GF-D8 (cell line): ENCODE data around the gene MRPL21.
"Not testable (repeated sequence)": the region's sequence is repeated elsewhere in the genome, so short reads cannot be mapped to it uniquely, and the experiment has no call there.

Source experiments
- DNase-seq: peaks from one replicate; lab custom pipeline; 2025; lab: John Stamatoyannopoulos, UW

MRPL21 gene

DNA sequence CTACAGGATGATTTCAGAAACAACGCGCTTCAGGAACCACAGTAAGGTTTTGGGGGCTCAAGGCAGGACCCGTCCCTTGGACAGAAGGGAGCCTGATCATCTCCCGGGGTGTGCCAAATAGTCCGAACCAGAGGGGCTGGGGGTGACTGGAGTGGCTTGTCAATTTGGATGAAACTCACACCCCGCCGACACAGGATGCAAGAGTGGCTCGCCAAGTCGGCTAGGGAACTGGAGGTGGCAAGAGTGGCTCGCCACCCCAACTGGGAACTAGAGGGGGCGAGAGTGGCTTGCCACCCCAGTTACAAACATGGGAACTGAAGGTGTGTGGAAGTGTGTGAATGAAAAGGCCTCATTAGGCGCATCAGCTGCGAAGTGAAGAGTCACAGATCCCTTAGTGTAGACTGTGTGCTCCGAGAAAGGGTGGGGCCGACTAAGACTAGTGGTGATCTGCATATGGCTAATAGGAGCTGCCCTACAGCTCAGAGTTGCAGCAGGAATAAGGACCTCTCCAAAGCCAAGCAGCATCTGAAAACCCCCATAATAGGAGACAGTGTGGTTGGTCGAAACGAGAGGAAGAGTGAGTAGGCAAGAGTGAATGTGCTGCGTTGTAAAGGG, 35.3 kb downstream of the MRPL21 start:
- no peak for DNase-seq

- no peak for DNase-seq
Observed at GRCh38 chr11:68867066-68867465, 36.6 kb downstream of the MRPL21 start.

DNA sequence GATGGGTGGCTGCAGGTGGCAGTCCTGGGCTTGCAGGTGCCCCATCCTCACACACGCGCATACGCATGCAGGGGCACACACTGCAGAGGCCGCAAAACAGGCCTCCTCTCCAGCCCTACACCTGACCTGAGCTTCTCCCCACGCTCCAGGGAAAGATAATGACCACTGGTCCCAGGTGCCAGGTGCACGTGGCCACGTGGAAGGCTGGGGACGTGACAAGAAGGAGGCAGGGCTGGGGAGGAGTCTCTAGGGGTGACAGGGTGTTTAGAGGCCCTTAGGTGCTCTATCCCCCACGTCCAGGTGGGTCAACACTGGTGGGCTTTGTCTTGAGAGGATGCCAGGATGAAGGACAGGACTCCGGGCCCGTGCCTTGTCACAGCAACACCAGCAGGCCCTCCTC, 38.4 kb downstream of the MRPL21 start:
- DNase-seq = no peak

DNA sequence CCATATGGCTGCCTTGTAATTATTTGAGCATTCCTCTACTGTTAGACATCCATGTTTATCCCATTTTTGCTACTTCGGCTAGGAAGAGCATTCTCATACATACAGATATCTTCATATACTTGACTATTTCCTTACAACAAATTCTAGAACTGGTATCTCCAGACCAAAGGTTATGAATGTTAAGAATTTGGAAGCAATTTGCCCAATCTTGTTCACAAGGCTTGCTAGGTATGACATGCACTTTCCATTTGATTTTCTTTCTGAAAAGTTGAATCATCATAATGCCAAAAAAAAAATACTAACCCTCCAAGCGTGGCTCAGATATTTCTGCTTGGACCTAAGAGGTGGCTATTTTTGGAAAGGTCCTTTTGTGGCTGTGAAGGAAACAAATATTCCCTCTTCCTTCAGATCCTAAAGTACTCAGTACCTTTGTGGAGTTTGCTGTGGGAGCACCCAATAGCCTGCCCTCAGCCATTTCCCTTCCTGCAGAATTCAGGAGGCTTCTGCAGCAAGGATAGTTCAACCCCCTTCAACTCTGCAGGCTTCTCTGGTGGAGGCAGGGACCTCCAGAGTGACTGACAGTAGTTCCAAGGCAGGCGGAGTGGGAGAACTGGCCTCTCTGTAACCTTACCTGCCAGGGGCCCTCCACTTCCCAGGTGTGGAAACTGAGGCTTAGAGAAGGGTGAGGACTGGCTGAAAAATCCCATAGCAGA, 39.9 kb downstream of the MRPL21 start:
- DNase-seq = no peak

- DNase-seq = no peak
Observed at GRCh38 chr11:68862421-68862820, 41.2 kb downstream of the MRPL21 start.

DNA sequence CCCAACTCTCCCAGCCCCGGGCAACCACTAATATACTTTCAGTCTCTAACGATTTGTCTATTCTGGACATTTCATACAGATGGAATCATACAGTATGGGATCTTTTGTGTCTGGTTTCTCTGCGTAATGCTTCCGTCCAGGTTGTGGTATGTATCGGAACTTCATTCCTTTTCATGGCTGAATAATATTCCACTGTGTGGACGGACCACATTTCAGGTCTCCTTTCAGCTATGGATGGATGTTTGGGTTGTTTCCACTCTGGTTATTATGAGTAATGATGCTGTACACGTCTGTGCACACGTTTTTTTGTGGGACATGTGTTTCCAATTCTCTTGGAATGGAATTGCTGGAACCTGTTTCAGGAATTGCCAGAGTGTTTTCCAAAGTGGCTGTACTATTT, 44.5 kb downstream of the MRPL21 start:
- DNase-seq = no peak

DNA sequence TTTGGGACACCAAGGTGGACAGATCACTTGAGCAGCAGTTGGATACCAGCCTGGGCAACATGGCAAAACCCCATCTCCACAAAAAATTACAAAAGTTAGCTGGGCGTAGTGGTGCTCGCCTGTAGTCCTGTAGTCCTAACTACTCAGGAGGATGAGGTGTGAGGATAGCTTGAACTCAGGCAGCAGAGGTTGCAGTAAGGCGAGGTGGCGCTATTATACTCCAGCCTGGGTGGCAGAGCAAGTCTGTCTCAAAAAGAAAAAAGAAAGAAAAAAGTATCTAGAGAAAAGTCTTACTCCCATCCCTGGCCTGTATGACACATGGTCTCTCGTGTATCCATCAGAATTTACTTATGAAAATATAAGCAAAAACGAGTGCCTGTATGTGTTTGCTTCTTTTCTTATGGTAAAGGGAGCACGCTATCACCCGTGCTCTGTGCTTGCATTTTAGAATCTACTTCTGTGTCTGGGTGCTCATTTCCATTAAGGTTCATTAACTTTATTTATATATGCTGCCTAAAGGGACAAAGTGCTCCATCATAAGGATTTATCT, 46.5 kb downstream of the MRPL21 start:
- no peak for DNase-seq

DNA sequence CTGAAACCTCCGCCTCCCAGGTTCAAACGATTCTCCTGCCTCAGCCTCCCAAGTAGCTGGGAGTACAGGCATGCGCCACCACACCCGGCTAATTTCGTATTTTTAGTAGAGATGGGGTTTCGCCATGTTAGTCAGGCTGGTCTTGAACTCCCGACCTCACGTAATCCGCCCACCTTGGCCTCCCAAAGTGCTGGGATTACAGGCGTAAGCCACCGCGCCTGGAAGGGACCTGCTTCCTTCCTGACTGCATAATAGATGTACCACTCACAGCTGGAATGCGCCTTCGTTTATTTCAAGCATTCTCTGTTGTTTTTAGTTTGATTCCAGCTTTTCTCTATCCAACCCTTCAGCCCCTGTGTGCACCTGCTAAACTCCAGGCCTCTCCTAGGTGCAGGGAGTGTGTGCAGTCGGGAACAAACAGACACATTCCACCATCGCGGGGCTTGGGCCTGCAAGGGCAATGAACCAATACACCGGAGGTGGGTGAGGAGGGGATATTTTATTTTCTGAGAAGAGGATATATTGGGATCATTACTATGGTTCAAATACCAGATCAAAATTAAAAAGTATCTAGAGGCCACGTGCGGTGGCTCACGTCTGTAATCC, 47.1 kb downstream of the MRPL21 start:
- not testable (repeated sequence) for DNase-seq

DNA sequence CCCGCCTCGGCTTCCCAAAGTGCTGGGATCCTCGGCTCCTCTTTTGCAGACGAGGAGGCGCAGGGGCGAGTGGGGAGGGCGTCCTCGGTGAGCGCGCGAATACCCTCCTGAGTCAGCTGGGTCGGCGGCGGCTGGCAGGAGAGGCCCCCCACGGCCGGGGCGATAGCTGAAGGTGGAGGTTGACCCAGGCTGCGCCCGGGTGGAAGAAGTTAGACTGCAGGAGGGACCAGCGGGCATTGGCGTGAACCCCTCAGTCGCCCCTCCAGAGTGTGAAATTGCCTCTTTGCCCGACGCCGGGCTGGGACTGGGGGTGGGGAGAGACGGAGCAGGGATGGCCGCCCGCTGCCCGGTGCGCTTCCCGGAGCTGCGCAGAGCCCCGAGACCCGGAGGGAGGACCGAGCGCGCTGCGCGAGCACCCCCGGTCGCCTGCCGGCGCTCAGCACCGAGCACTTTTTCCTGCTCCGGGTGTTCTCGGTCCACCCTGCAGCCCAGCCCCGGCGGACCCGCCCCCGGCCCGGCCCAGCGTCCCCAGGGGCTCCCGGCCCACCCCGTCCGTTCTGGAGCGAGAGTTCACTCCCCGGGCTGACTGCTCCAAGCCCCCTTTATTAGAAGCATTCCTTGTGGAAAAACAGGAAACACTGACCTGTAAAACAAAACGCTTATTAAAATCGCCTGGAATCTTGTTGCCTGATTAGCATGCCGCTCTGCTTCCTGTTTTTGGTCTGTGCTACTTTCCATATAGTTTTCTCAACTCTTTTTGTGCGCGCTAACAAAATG, 48.2 kb downstream of the MRPL21 start:
- DNase-seq = no peak

- no peak for DNase-seq
Observed at GRCh38 chr11:68854273-68854958, 49.2 kb downstream of the MRPL21 start.

- DNase-seq = no peak
Observed at GRCh38 chr11:68852628-68853027, 51.0 kb downstream of the MRPL21 start.

- no peak for DNase-seq
Observed at GRCh38 chr11:68848429-68848828, 55.2 kb downstream of the MRPL21 start.

DNA sequence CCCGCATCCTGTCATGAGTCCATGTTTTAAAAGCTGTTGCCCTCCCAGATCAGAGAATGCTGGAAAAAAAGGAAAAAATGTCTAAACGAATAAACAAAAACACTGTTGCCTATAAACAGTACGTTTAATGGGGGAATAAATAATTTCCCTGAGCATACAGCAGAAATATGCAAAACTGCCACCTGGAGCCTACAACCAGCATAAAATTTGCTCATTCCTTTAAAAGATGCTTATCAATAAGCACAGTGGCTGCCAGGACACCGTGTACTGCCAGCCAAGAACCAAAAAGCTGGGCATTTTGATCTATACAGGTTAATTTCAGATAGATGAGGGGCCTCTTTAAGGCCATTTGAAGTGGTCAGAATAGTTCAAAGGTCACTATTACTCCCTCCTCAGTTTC, 56.2 kb downstream of the MRPL21 start:
- no peak for DNase-seq

- DNase-seq = no peak
Observed at GRCh38 chr11:68845351-68846002, 58.2 kb downstream of the MRPL21 start.

- DNase-seq = no peak
Observed at GRCh38 chr11:68844801-68845200, 58.8 kb downstream of the MRPL21 start.

DNA sequence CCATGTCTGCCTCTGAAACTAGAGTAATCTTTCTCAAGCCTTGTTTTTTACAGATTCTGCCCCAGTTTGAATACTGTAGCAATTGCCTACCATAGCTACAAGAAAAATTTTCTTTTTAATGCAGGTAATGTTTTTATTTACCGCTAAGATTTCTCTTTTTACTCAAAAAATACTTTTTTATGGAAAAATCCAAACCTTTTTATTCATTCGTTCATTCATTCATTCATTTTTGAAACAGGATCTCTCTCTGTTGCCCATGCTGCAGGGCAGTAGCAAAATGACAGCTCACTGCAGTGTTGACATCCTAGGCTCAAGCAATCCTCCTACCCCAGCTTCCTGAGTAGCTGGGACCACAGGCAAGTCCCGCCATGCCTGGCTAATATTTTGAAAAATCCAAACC, 59.3 kb downstream of the MRPL21 start:
- DNase-seq = peak; percentile 25

- DNase-seq = peak; percentile 58
Observed at GRCh38 chr11:68843703-68844312, 59.8 kb downstream of the MRPL21 start.

DNA sequence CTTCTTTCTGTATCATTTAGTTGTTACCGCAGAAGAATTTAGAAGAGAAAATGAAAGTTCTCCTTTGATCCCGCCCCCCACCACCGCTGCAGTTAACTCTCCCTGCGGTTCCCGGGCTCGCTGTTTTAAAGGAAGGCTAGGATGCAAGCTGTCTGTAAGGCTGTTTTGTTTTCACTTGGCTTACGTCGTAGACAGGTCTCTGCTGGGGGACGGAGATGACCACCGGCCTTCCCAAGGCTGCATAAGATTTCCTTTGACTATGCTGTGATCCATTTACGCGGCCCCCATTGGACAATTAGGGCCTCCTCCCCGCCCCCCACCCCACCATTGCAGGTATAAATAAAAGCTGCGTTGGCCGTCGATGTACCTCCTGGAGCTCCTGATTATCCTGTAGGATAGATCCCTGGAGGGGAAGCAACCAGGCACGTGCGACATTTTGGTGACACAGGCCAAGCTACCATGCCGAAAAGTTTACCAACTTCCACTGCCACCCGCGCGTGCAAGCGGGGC, 60.5 kb downstream of the MRPL21 start:
- peak; percentile 2 for DNase-seq

- DNase-seq = no peak
Observed at GRCh38 chr11:68842427-68843051, 61.1 kb downstream of the MRPL21 start.
